Amniotic stem cell (primary cell): ENCODE results near the gene ABCF2.

ENCODE experiments used
- DNase-seq: peaks from one replicate; lab custom pipeline; 2025; lab: John Stamatoyannopoulos, UW

ABCF2 gene

DNA sequence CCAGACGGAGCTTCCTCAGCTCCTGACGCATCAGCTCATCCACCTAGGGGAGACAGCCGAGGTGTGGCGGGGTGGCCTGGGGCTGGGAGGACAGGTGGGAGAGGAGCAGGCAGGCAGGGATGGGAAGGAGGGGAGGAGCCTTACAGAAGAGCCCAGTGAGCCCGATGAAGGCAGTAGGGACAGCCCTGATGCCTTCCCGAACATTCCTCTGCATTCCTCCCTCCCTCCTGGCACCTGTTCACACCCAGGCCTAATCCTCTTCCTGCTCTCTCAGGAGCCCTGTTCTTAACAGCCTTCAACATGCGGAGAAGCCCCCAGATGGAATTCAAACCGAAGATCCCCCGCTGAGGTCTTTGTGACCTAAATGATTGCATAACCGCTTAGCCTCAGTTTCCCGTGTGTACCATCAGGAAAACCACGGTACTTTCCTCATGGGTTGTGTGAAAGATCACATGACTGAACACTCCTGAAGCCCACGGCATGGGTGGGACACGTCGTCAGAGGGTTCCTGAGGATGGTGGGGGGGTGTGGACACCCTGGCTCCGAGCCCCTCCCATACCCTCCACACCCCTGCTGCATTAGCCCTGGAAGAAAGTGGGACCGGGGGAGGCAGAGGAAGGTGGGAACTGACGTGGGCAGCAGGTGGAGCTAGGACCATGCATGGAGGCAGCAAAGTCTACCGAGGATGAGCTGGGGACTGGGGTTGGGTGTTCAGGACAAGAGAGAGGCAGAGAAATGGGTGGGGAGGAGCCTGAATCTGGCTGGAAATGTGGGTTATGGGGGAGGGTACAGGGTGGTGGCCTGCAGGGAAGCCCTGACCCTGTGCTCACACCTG, 31.2 kb downstream of the ABCF2 start:
- DNase-seq: no peak

DNA sequence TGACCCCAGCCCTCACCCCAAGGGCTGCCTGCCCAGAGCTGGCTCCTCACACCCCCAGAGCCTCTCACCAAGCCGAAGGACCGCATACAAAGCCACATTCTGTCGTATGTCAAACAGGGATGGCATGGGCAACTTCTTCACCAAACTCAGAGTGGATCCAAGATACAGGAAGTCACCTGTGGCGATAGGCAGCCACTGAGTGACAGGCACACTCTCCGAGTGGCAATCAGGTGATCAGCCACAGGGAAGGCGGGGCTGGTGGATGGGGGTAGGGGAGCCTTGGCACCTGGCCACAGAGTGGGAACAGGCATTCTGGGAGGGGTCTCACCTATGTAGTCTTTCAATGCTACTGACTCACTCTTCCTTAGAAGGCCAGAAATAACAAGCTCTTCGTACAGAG, 32.8 kb downstream of the ABCF2 start:
- no peak for DNase-seq

DNA sequence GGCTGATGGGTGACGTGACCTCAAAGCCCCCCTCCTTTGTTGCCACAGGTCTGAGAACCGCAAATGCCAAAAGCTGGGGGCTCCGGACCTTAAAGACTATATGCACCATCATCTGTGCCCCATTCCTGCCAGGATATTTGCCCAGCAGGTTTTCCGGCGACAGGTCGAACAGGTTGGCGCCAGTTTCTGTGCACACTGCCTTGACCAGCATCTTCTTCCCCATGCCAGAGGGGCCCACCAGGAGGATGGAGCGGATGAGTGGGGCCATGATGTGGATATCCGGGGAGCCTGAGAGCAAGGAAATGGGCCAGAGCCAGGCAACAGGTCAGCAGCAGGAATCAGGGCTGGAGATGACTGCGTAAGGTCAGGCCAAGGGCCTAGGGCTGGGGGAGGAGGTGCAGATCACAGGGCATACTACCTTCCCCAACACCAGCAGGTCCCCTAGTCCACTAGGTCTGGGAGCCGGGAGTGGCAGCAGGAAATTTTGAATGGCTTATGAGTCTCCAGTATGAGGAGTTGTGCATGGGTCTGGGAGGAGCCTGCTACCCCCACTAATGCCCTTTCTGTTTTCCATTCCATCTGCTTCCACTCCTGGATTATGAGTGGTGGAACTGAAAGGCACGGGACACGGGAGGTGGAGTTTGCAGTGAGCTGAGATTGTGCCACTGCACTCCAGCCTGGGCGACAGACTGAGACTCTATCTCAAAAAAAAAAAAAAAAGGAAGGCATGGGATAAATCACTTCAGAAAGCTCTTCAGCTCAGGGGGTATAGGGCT, 33.6 kb downstream of the ABCF2 start:
- DNase-seq: no peak

DNA sequence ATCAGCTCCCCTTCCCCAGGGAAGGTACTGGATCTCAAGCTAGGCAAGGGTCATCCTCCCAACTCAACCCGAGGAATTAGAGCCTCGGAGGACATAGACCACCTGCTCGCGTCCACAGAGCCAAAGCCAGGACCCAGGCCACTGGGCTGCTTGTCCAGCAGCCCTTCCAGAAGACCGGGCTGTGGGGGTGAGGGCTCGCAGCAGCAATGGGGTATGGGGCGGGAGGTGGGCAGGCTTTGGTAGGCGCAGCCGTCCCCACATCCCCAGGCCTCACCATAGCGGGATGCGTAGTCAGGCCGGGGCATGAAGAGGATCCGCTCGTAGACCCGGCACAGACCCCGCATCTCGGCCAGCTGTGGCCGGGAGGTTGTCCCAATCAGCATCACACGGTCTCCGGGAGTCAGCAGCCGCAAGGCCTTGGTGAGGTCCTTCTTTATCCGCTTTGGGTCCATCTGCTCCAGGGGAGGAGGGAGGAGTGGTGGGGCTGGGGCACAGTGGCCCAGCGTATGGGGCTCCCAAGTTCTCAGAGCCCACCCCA, 34.9 kb downstream of the ABCF2 start:
- no peak for DNase-seq

DNA sequence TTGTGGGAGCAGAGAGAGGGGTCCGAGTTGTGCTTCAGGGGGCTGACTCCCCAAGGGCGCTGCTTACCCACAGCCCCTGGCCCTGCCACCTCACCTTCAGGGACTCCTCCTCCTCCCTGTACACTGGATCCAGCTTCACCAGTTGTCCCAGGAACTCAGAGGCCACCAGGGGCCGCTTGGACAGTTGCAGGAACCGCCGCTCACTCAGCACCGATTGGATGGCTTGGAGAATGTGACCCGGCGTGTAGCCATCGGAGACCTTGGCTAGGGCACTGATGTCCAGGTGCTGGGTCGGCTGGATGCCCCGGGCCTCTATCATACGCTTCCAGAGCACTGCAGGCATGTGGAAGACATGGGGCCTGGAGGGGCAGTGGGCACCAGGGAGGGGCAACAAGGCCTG, 35.5 kb downstream of the ABCF2 start:
- no peak for DNase-seq

DNA sequence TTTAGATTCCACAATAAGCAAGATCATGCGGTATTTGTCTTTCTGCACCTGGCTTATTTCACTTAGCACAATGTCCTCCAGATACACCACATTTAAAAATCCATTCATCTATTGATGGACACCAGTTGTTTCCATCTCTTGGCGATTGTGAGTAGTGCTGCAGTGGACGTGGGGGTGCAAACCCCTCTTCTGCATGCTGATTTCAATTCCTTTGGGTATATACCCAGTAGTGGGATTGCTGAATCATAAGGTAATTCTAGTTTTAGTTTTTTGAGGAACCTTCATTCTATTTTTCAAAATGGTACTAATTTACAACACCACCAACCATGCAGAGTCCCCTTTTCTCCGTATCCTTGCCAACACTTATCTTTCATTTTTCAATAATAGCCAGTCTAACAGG, 38.0 kb downstream of the ABCF2 start:
- no peak for DNase-seq

DNA sequence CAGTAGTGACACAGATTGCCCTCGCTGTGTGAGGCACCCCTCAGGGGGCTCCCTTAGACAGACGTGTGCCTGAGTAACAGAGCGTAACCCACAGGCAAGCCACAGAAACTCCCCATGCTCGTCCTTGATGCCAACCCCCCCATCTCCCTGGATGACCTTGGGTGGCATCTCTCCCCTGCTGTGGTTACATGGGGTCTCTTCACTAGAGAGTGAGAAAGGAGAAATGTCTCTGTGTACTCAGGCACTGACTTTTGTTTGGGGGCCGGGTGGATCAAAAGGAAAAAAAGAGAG, 38.8 kb downstream of the ABCF2 start:
- no peak for DNase-seq

DNA sequence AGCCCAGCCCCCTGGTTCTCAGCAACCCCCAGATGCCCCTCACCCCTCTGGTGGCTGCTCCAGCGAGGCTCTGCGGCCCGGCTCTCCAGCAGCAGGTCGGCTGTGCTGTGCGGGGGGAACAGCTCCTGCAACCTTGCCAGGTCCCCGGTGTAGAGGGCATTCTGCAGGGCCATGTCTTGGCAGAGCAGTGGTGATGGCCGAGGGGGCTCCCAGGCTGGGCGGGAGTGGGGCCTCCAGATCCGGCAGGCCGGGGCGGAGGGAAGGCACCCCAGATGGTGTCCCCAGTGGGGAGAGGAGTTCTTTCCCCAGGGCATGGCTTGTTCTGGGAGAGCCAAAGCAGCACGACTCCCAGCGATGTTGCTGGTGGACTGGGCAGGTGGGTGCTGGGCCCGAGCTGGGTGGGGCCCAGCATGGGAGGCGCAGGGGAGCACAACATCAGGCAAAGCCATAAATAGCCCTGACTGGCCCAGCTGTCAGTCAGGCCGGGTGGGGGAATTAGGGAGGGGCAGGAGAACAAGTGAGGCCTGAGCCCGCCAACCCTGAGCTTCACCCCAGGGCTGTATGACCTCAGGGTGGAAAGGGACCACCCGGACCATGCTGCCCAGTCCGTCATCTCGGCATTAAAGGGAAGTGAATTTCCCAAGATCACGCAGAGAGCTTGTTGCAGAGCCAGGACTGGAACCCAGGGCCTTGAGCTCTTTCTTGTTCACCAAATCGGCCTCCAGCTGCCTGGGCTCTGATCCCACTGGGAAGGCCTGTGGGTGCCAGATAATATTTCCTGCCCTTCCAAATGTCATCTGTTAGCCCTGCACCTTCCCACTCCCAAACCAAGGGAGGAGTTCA, 39.4 kb downstream of the ABCF2 start:
- DNase-seq: no peak

DNA sequence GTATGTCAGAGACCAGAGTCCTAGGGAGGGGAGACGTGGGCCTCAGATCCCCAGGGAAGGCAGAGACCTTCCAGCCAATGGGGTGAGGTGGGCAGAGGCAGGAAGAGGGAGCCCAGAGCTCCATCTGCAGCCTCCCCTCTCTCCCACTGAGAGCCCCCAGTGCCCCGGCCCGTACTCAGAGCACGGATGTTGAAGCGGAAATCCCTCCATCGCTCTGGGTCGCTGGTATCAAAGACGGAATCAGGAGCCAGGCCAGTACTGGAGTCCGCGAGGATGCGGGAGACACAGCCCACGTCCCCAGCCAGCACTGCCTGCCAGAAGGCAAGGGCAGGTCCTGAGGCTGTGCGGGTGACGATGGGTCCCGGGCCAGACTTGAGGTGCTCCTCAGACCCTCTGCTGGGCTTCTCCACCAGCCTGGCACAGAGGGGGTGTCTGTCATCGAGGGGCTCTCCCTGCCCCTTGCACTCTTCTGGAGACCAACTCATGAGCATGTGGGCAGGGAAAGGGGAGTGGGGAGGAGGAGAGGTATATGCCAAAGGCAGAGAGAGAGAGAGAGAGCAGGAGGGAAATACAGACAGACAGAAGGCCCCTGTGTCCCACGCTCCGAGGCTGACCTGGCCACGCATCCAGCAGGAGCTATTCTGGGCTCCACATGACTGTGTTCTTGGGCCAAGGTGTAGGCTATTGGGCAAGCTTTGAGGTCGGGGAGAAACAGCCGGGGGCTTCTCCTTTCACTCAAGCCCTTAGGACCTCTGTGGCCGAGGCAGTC, 40.2 kb downstream of the ABCF2 start, which contains the start of gene ASB10:
ASB10 (minus strand) TSS at position 611 of the 769 bp plus-strand sequence; CDS start at position 491, 120 bp downstream.
- DNase-seq: no peak

DNA sequence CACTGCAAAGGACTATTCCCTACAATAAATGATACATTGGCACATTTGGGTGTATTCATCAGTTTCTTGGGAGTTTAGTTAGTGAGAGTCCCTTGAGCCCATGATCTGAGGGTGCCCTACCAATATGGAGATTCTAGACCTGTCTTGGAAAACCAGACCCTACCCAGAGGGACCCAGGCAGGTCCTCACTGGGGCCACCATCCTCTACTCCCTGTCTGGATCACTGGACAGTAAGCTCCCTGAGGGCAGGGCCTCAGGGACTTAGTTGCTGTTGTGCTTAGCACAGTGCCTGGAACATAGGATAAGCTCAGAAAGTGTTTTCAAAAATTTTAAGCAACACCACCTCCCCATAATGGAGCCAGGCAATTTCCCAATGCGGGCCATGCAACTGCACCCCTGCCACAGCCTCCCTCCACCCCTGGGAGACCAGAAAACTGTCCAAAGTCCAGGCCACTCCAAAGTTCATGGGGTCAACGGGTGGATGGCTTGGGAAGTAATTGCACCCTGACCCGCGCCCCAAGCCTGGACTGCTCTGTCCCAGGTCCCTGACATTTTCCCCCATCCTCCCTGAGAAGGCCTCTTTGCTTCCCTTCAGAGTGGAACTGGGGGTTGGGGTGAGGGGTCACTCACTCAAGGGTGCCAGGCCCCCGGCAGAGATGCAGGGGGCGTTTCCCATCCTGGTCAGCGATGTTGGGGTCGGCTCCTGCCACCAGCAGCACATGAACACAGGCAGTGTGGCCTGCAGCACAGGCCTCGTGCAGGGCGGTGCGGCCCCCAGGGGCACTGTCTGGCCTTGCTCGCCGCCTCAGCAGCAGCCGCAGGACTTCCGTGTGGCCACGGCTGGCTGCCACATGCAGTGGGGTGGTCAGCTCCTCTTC, 41.0 kb downstream of the ABCF2 start:
- DNase-seq: no peak

DNA sequence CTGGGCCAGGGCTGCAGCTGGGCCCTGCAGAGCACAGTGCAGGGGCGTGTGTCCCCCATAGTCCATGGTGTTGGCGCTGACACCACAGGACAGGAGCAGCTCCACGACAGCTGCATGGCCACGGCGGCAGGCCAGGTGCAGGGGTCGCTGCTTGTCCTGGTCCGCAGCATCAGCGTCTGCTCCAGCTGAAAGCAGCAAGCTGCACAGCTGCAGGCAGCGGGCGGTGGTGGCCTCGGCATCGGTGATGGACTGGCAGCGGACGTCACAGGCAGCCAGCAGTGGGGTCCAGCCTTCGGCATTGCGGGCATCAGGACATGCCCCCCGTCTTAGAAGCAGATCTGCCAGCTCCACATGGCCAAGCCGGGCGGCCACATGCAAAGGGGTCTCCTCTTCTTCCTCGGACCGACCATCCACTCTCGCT, 46.0 kb downstream of the ABCF2 start:
- no peak for DNase-seq

DNA sequence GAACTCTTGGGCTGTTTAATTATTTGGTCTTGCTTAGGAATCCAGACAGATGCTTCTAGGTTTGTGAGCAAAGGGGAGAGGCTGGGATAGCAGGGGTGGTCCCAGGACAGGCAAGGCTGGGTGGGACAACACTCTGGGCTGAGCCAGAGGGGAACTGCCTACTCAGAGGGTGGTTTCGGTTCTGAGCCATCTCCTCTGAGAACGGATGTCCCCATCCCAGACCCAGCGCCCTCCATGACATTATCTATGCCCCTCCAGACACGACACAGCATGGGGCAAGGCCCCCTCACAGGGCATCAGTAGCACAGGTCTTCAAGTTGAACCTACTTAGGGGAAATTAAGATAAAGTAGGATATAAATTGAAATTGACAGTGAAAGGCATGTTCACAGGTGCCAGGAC, 47.1 kb downstream of the ABCF2 start:
- no peak for DNase-seq

DNA sequence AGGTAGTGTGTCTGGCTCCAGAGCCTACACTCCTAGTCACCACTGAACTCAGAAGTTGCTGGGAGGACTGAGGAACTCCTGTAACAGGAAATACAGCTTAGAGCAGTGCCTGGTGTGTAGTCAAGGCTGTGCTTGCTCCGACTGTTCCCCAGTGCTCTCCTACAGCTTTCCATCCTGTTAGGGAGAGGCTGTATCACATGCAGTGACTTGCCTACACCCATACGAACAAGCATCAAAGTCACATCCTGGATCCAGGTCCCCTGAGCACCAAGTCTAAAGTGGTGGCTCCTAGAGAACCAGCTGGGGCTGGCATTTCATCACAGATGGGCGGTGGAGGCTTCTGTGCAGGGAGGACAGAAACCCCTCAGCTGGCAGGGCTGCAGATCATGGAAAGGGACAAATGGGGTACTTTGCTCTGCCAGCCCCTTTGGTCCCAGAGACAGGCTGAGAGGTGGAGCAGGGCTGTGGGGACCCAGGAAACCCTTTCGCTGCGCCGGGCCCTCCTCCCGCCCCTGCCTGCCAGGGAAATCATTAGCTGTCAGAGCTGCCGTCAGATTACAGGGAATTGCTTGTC, 47.6 kb downstream of the ABCF2 start:
- no peak for DNase-seq

DNA sequence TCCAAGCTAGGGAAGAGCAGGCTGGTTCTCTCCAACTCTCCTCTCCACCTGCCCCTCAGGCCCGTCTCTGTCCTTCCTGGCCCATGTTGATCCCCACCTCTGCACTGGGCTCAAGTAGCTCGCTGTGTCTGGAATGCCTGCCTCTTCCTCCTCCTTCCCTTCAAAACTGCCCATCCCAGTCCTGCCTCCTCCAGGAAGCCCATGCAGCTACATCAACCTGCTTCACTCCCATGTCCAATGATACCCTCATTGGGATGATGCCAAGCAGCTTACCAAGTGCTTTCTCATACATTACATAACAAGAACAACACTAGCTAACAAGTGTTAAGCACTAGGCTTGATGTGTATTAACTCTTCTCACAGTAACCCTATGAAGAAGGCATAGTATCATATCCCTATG, 48.2 kb downstream of the ABCF2 start:
- DNase-seq: no peak

DNA sequence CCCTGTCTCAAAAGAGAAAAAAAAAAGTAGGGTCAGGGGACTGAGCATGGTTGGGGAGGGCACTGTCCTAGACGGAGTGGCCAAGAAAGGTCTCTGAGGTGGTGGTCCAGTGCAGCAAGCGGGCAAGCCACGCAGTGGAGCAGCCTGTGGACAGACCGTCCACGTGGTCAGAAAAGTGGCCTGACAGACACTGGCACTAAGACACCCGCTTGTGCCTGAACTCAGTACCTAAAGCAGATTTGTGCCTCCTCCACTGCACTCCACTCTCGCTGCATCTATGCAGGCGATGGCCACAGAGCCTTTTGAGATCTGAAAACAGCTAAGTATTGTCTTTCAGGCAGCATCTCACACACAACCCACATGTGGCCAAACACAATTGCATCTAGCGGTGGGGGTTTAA, 48.8 kb downstream of the ABCF2 start:
- no peak for DNase-seq

DNA sequence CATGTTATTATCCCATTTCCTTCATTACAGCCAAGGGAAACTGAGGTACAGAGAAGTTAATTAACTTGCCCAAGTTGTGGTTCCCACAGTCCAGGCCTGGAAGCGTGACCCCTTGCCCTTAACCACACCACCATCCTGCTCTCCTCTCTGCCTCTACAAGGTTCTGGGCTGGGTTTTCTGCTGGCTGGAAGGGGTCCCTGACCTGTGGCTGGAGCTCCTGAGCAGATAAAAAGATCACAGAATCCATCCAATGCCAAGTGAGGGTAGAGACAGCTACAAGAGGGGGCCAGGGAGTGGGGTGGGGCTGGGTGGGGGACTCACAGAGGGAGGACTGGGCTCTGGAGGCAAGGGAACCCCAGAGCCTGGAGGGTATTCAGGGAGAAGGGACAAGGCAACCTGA, 49.7 kb downstream of the ABCF2 start:
- DNase-seq: no peak

DNA sequence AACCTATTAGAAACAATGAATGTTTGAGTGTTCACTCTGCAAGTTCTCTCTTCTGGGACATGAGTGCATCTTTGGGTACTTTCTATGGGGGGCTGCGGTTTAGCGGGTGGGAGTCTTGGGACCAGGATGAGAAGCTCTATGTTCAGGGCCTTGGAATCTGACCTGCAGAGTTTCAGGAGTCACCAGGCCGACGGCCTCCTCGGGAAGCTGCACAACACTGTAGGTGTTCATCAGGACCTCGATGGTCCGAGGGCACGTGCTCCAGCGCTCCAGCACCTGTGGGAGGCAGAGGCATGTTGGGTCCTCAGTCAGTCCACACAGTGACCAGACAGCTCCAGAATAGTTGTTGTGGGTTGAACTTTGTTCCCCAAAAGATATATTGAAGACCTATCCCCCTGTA, 50.6 kb downstream of the ABCF2 start:
- no peak for DNase-seq

DNA sequence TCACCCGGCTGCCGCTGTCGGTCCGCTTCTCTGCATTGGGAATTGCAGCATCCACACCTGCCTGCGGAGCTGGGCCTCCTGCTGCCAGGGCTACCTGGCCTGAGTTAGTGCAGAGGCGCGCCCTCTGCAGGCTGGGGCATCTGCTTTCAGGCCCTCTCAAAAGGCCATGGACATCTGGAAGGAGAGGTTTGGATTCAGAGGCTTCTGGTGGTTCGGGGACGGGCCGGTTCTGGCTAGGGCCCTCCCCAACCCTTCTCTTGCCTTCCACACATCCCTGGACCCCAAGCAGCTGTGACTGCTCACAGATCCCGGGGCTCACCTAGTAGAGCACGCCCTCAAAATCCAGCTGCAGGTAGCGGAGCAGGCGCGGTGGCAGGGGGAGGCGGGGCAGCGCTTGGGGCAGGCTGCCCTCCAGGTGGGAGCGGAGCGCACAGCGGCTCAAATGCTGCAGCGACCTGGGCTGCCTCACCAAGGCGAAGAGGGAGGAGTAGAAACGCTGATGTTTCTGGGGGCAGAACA, 51.2 kb downstream of the ABCF2 start:
- no peak for DNase-seq

DNA sequence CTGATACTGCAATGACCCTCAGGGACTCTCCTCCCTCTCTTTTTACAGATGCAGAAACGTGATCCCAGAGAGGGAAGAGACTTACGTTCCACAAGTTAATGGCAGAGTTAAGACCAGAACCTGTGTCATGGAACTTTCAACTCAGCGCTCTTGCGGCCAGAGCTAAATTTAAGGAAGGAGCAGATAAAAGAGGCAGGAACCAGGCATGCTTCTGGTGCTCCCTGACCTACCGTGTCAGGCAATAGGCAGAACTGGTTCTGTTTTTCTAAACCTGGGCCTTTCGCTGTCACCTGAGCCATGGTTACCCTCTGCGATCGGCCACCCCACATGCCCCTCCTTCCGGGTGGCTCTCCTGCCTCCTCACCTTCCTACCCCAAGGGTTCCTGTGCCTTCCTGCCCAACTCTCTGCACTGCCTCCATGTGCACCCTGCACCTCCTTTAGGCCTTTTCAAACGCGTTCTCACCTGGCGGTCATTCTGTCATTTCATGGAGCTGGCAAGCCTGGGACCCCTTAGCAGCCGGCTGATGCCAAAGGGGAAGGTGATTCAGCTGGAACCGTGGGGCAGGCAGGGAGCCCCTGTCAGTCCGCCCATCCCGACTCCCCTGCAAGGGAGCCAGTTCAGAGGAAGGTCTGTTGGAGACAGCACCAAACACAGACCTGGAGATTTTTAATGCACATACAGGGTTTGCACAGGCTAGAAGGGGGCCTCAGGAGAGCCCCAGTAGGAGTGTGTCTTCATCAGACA, 51.8 kb downstream of the ABCF2 start:
- DNase-seq: no peak
